Erythroblast (primary cell): ENCODE results near the gene ARSI.

Experiments used
- GATA1 ChIP-seq: IDR thresholded peaks from 2 replicates; pipeline ENCODE4 v1.6.1; 2011; ENCODE audit warnings: low read depth, mild to moderate bottlenecking, control low read depth, low read length, moderate library complexity
- POLR2A ChIP-seq: IDR thresholded peaks from 2 replicates; pipeline ENCODE4 v1.6.1; 2011; ENCODE audit warnings: mild to moderate bottlenecking, low read length

DNA sequence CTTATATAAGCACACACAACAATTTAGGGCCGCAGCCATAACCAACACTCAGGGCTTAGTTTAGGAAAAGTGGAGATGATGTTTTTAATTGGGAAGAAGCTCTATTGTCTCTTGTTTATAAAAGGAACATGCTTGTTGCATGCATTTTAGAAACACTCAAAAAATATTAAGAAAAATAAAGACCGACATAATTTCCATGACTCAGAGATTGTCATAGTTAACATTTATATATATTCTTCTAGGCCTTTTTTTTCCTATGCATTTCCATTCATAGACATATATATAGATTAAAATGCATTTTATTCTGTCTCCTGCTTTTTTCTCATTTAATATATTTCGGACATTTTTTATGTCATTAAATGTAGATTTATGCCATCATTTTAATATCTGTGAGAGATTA lies 13.6 kb upstream of the ARSI start:
- TF ChIP-seq POLR2A (no peak), GATA1 (no peak)
